Ishikawa (cell line): ENCODE measurements around the gene PSG6.
"Not testable (repeated sequence)": the region's sequence is repeated elsewhere in the genome, so short reads cannot be mapped to it uniquely, and the experiment has no call there.

Experiments
- CEBPB ChIP-seq: IDR thresholded peaks from 2 replicates; pipeline ENCODE4 v1.6.1; 2012
- CREB1 ChIP-seq: IDR thresholded peaks from 2 replicates; pipeline ENCODE4 v1.6.1; 2012; ENCODE audit warnings: low read depth
- EGR1 ChIP-seq: IDR thresholded peaks from 2 replicates; pipeline ENCODE4 v1.6.1; 2012
- EP300 ChIP-seq: IDR thresholded peaks from 2 replicates; pipeline ENCODE4 v1.6.1; 2012; ENCODE audit warnings: borderline replicate concordance
- FOXM1 ChIP-seq: IDR thresholded peaks from 2 replicates; pipeline ENCODE4 v1.6.1; 2012; ENCODE audit warnings: low read depth, borderline replicate concordance
- NFIC ChIP-seq: IDR thresholded peaks from 2 replicates; pipeline ENCODE4 v1.6.1; 2012
- RAD21 ChIP-seq: IDR thresholded peaks from 2 replicates; pipeline ENCODE4 v1.6.1; 2012; ENCODE audit warnings: low read depth
- REST ChIP-seq: IDR thresholded peaks from 2 replicates; pipeline ENCODE4 v1.6.1; 2012; ENCODE audit warnings: low read depth, mild to moderate bottlenecking
- TAF1 ChIP-seq: IDR thresholded peaks from 2 replicates; pipeline ENCODE4 v1.6.1; 2012; ENCODE audit warnings: low read depth, mild to moderate bottlenecking
- TCF12 ChIP-seq: IDR thresholded peaks from 2 replicates; pipeline ENCODE4 v1.6.1; 2012; ENCODE audit warnings: low read depth
- TEAD4 ChIP-seq: IDR thresholded peaks from 2 replicates; pipeline ENCODE4 v1.6.1; 2012
- USF1 ChIP-seq: IDR thresholded peaks from 2 replicates; pipeline ENCODE4 v1.6.1; 2012
- YY1 ChIP-seq: IDR thresholded peaks from 2 replicates; pipeline ENCODE4 v1.6.1; 2012; ENCODE audit warnings: low read depth
- ZBTB7A ChIP-seq: IDR thresholded peaks from 2 replicates; pipeline ENCODE4 v1.6.1; 2012; ENCODE audit warnings: low read depth
- TF ChIP-seq, protein P1 (sequence below): IDR thresholded peaks from 2 replicates; pipeline ENCODE4 v1.6.1; 2012

PSG6 gene

GRCh38 chr19:42917634-42918033 lies at the start of gene PSG6:
TSS of gene PSG6 (minus strand) at chr19:42917894. CDS start at chr19:42917792, 102 bp downstream.
- TF ChIP-seq ZBTB7A, EP300, EGR1: not testable (repeated sequence)

GRCh38 chr19:42965176-42965575 lies 47.5 kb upstream of the PSG6 start:
- TF ChIP-seq FOXM1 (no peak), EGR1 (no peak), YY1 (no peak), REST (no peak), CEBPB (no peak), EP300 (no peak), ZBTB7A (no peak), TAF1 (no peak), NFIC (no peak)
- TF ChIP-seq, protein P1, sequence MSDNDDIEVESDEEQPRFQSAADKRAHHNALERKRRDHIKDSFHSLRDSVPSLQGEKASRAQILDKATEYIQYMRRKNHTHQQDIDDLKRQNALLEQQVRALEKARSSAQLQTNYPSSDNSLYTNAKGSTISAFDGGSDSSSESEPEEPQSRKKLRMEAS, result no peak

GRCh38 chr19:42961119-42961518 lies 43.4 kb upstream of the PSG6 start:
- TF ChIP-seq USF1, result no peak

GRCh38 chr19:42942187-42942789 lies 24.6 kb upstream of the PSG6 start:
- TF ChIP-seq RAD21, result no peak
- TF ChIP-seq, protein P1, result no peak
- TF ChIP-seq ZBTB7A, result no peak
- TF ChIP-seq YY1, result no peak
- no peak for TF ChIP-seq TCF12
- TF ChIP-seq FOXM1, result no peak
- no peak for TF ChIP-seq EP300
- TF ChIP-seq NFIC, result no peak

DNA sequence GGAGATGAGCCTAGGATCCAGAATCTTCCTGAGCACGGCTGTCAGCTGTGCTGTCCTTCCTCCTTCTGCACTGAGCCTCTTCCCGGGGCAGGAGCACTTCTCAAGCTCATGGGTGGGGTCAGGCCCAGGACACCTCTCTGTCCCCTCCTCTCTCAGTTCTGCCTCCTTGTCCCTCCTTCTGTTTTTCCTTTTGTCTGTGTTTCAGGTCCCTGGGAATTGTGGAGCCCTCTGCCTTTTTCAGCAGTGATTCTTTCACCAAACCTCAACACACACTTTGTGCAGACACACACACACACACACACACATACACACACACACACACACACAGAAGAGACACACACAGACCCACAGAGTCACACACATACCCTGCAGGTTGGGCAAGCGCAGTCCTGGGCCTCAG lies 19.4 kb upstream of the PSG6 start, which contains the start of gene PSG7:
PSG7 (minus strand) TSS at position 101 of the 400 bp plus-strand sequence. CDS start 131 bp downstream, outside the sequence.
- not testable (repeated sequence) for TF ChIP-seq TEAD4, YY1, CEBPB

GRCh38 chr19:42928896-42929295 lies 11.2 kb upstream of the PSG6 start:
- no peak for TF ChIP-seq EP300
- TF ChIP-seq FOXM1, result no peak
- no peak for TF ChIP-seq REST
- no peak for TF ChIP-seq TEAD4

DNA sequence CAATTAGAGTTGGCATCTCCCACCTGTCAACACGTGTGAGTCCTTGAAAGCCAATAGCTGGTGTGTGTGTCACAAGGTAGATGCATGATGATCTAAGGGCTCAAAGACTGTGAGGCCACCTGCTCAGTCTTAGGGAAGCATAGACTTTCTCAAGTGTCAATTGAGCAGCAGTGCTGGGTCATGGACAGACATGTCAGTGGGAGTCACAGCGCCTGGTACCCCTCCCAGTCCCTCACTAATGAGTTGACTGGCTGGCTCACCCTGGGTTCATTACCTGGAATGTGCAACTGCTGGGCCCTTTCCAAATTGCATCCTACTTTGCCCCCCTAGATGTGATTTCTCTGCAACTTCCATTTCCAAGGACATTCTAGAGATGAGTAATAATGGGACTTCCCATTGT lies 9.1 kb upstream of the PSG6 start:
- TF ChIP-seq YY1 (no peak), RAD21 (no peak), TEAD4 (no peak), CEBPB (no peak), NFIC (no peak), CREB1 (no peak)

DNA sequence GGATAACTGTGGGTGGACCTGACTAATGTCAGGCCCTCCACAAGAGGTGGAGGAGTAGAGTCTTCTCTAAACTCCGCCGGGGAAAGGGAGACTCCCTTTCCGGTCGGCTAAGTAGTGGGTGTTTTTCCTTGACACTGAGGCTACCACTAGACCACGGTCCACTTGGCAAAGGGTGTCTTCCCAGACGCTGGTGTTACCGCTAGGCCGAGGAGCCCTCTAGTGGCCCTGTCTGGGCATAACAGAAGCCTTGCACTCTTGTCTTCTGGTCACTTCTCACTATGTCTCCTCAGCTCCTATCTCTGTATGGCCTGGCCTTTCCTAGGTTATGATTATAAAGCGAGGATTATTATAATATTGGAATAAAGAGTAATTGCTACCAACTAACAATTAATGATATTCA lies 5.4 kb upstream of the PSG6 start:
- TF ChIP-seq RAD21, result peak; percentile 36; the same call in 1 of the 2 replicates

DNA sequence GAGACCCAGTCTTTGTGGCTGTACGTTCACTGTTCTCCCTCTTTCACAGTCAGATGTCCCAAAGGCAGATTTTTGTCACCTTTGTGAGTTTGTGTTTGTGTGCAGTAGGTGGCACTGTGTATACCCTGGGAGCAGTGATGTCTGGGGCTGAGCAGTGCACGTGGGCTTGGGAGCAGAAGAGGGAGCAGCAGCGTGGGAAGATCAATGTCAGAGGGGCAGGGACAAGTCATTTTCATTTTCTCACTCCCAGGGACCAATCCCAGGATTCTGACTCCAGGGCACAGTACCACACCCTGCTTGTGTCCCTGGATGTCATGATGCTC lies 2.0 kb upstream of the PSG6 start:
- TF ChIP-seq REST (no peak), FOXM1 (no peak), NFIC (no peak), EGR1 (no peak), RAD21 (no peak), TAF1 (no peak), ZBTB7A (no peak), TCF12 (no peak), USF1 (no peak), YY1 (no peak), CEBPB (no peak), TEAD4 (no peak), EP300 (no peak), CREB1 (no peak)
- TF ChIP-seq, protein P1, result no peak
